22Rv1 (cell line): ENCODE results near the gene WWC2.

Experiments
- H3K27ac ChIP-seq: fragments of 450-650 bp; 2 replicates; pipeline ENCODE4 v1.5.1; 2017
- CTCF ChIP-seq: fragments of 450-650 bp; IDR thresholded peaks from 2 replicates; pipeline ENCODE4 v1.5.1; 2017; ENCODE audit warnings: mild to moderate bottlenecking
- ZFX ChIP-seq: fragments of 450-650 bp; IDR thresholded peaks from 2 replicates; pipeline ENCODE4 v1.6.1; 2017; ENCODE audit warnings: antibody characterized with exemption, borderline replicate concordance

The WWC2 gene

GRCh38 chr4:183306811-183307210, 207.8 kb downstream of the WWC2 start:
- TF ChIP-seq ZFX = no peak
- TF ChIP-seq CTCF = no peak
- no peak overlapping the region for H3K27ac ChIP-seq

- H3K27ac ChIP-seq = no peak overlapping the region
- TF ChIP-seq ZFX (no peak), CTCF (no peak)
Observed at GRCh38 chr4:183312841-183313240, 213.8 kb downstream of the WWC2 start.

GRCh38 chr4:183314336-183314735, 215.3 kb downstream of the WWC2 start:
- no peak for TF ChIP-seq ZFX
- TF ChIP-seq CTCF = no peak
- no peak overlapping the region for H3K27ac ChIP-seq

GRCh38 chr4:183314806-183315205, 215.7 kb downstream of the WWC2 start:
- no peak overlapping the region for H3K27ac ChIP-seq
- TF ChIP-seq ZFX (no peak), CTCF (no peak)

GRCh38 chr4:183318656-183319055, 219.6 kb downstream of the WWC2 start:
- TF ChIP-seq ZFX = no peak
- TF ChIP-seq CTCF = no peak
- no peak overlapping the region for H3K27ac ChIP-seq

GRCh38 chr4:183320211-183321059, 221.4 kb downstream of the WWC2 start, which contains the start of gene CLDN22:
TSS of gene CLDN22 (minus strand) at chr4:183320276. CDS start at chr4:183320218, 58 bp downstream.
- no peak within 1 kb of the TSS for H3K27ac ChIP-seq
- TF ChIP-seq CTCF (no peak), ZFX (no peak)

GRCh38 chr4:183321079-183321478, 222.0 kb downstream of the WWC2 start:
- no peak overlapping the region for H3K27ac ChIP-seq
- no peak for TF ChIP-seq CTCF
- no peak for TF ChIP-seq ZFX
